PFSK-1 (cell line): ENCODE results near the gene CCAR1.

Source experiments
- FOXP2 ChIP-seq: optimal IDR thresholded peaks from 2 replicates; pipeline ENCODE3; 2011; ENCODE audit warnings: borderline replicate concordance, control low read depth, inconsistent platforms; ENCODE audit not compliant: insufficient read depth; ENCODE audit errors: extremely low read length, extremely low read depth
- POLR2AphosphoS5 ChIP-seq: IDR thresholded peaks from 2 replicates; pipeline ENCODE4 v1.6.1; 2012; ENCODE audit warnings: low read depth, mild to moderate bottlenecking, control low read depth, low read length, moderate library complexity
- REST ChIP-seq, 2 experiments: IDR thresholded peaks; 2 replicates each; pipeline versions ENCODE4 v1.6.1 to v1.8.0; 2011 to 2012; ENCODE audit warnings: low read depth in 2 of 2, low read length in 2 of 2, control low read depth in 1 of 2, inconsistent platforms in 1 of 2, mild to moderate bottlenecking in 1 of 2, moderate library complexity in 1 of 2; ENCODE audit not compliant: insufficient read depth in 1 of 2
- SIN3A ChIP-seq: IDR thresholded peaks from 2 replicates; pipeline ENCODE4 v1.6.1; 2012; ENCODE audit warnings: mild to moderate bottlenecking, low read length, moderate library complexity, borderline replicate concordance; ENCODE audit not compliant: insufficient read depth
- TAF1 ChIP-seq: IDR thresholded peaks from 2 replicates; pipeline ENCODE4 v1.6.1; 2012; ENCODE audit warnings: low read length, control low read depth, borderline replicate concordance; ENCODE audit not compliant: insufficient read depth

The CCAR1 gene

GRCh38 chr10:68781613-68782574, 60.9 kb downstream of the CCAR1 start:
- TF ChIP-seq TAF1 (no peak), REST (IDR thresholded peaks at IDR 0.05; ENCODE audit: insufficient read depth in 1 of 2, low read depth in 2 of 2, low read length in 2 of 2) (no peak), SIN3A (no peak), FOXP2 (no peak), POLR2AphosphoS5 (no peak)

GRCh38 chr10:68784476-68784875, 63.4 kb downstream of the CCAR1 start:
- TF ChIP-seq REST (IDR thresholded peaks at IDR 0.05; ENCODE audit: insufficient read depth in 1 of 2, low read depth in 2 of 2, low read length in 2 of 2) = no peak
- TF ChIP-seq TAF1 = no peak
- TF ChIP-seq FOXP2 = no peak
- no peak for TF ChIP-seq SIN3A
- no peak for TF ChIP-seq POLR2AphosphoS5

GRCh38 chr10:68787813-68788212, 66.8 kb downstream of the CCAR1 start:
- no peak for TF ChIP-seq REST (IDR thresholded peaks at IDR 0.05; ENCODE audit: insufficient read depth in 1 of 2, low read depth in 2 of 2, low read length in 2 of 2)
- TF ChIP-seq TAF1 = no peak
- TF ChIP-seq FOXP2 = no peak

GRCh38 chr10:68790476-68790875, 69.4 kb downstream of the CCAR1 start:
- TF ChIP-seq SIN3A = no peak
- no peak for TF ChIP-seq FOXP2
- TF ChIP-seq POLR2AphosphoS5 = no peak
- TF ChIP-seq TAF1 = no peak
- no peak for TF ChIP-seq REST (IDR thresholded peaks at IDR 0.05; ENCODE audit: insufficient read depth in 1 of 2, low read depth in 2 of 2, low read length in 2 of 2)
